ENCODE measurements around the gene SYNE1. TPM values are rescaled to one million over a fixed set of nuclear protein-coding genes. Genes with fewer than 3 reads are reported as not detected.

SYNE1 gene
- total RNA-seq, 1 donor from 2014 or later = 24.9 TPM

- no peak for DNase-seq (ENCODE audit: low read depth, low spot score)
- Mint-ChIP-seq H3K4me3 (no peak overlapping the region), H3K27ac (ENCODE audit: unreplicated experiment) (no peak overlapping the region), H3K4me1 (peaks cover 17% of the 10 kb centered on the region), H3K27me3 (ENCODE audit: low read depth) (no peaks in the 10 kb centered on the region), H3K9me3 (peaks cover 6% of the 10 kb centered on the region), H3K36me3 (ENCODE audit: low read depth) (peaks cover 11% of the 10 kb centered on the region)
- TF ChIP-seq CTCF (conservative IDR thresholded peaks at IDR 0.05) = no peak
These were observed 264.2 kb downstream of the SYNE1 start for GRCh38 chr6:152372945-152373344.

- TF ChIP-seq CTCF (conservative IDR thresholded peaks at IDR 0.05) = no peak
- DNase-seq (ENCODE audit: low read depth, low spot score) = no peak
- Mint-ChIP-seq H3K36me3 (ENCODE audit: low read depth) (peaks cover 11% of the 10 kb centered on the region), H3K4me3 (no peak overlapping the region), H3K9me3 (peaks cover 6% of the 10 kb centered on the region), H3K4me1 (peaks cover 15% of the 10 kb centered on the region), H3K27ac (ENCODE audit: unreplicated experiment) (no peak overlapping the region), H3K27me3 (ENCODE audit: low read depth) (no peaks in the 10 kb centered on the region)
These were observed 265.4 kb downstream of the SYNE1 start for GRCh38 chr6:152371775-152372174.

- H3K4me3 Mint-ChIP-seq = no peak overlapping the region
- TF ChIP-seq CTCF (conservative IDR thresholded peaks at IDR 0.05) = no peak
- H3K27me3 Mint-ChIP-seq (ENCODE audit: low read depth) = no peaks in the 10 kb centered on the region
- H3K4me1 Mint-ChIP-seq = peaks cover 19% of the 10 kb centered on the region
- no peak overlapping the region for H3K27ac Mint-ChIP-seq (ENCODE audit: unreplicated experiment)
- H3K9me3 Mint-ChIP-seq = peaks cover 4% of the 10 kb centered on the region
- DNase-seq (ENCODE audit: low read depth, low spot score) = no peak
- H3K36me3 Mint-ChIP-seq (ENCODE audit: low read depth) = peaks cover 11% of the 10 kb centered on the region
These were observed 268.2 kb downstream of the SYNE1 start for GRCh38 chr6:152368751-152369624.

- Mint-ChIP-seq H3K9me3 (no peaks in the 10 kb centered on the region), H3K4me1 (peaks cover 18% of the 10 kb centered on the region), H3K36me3 (ENCODE audit: low read depth) (peaks cover 17% of the 10 kb centered on the region), H3K27ac (ENCODE audit: unreplicated experiment) (no peak overlapping the region), H3K4me3 (no peak overlapping the region), H3K27me3 (ENCODE audit: low read depth) (no peaks in the 10 kb centered on the region)
- TF ChIP-seq CTCF (conservative IDR thresholded peaks at IDR 0.05) = no peak
- no peak for DNase-seq (ENCODE audit: low read depth, low spot score)
These were observed 272.3 kb downstream of the SYNE1 start for GRCh38 chr6:152364866-152365265.

GRCh38 chr6:152360034-152360433 lies 277.1 kb downstream of the SYNE1 start:
- TF ChIP-seq CTCF (conservative IDR thresholded peaks at IDR 0.05) = no peak
- Mint-ChIP-seq H3K27ac (ENCODE audit: unreplicated experiment) (no peak overlapping the region), H3K9me3 (no peaks in the 10 kb centered on the region), H3K36me3 (ENCODE audit: low read depth) (peaks cover 13% of the 10 kb centered on the region), H3K4me3 (no peak overlapping the region), H3K4me1 (peaks cover 10% of the 10 kb centered on the region), H3K27me3 (ENCODE audit: low read depth) (no peaks in the 10 kb centered on the region)
- DNase-seq (ENCODE audit: low read depth, low spot score) = no peak

Data from neural crest cell (in vitro differentiated cells).